Loucy (cell line): ENCODE results near the gene NAT9.

Source experiments
- EZH2phosphoT487 ChIP-seq: fragments of 200-600 bp; IDR thresholded peaks from 2 replicates; pipeline ENCODE4 v1.6.1; 2018; ENCODE audit warnings: antibody characterized with exemption, mild to moderate bottlenecking, moderate library complexity, borderline replicate concordance
- TF ChIP-seq, protein P1 (sequence below): fragments of 200-600 bp; sonication (generic); conservative IDR thresholded peaks from 2 replicates; pipeline ENCODE4 v1.5.1; 2014; ENCODE audit warnings: mild to moderate bottlenecking, antibody characterized with exemption, low read length

GRCh38 chr17:74819801-74820436, 43.8 kb upstream of the NAT9 start:
- TF ChIP-seq, protein P1, sequence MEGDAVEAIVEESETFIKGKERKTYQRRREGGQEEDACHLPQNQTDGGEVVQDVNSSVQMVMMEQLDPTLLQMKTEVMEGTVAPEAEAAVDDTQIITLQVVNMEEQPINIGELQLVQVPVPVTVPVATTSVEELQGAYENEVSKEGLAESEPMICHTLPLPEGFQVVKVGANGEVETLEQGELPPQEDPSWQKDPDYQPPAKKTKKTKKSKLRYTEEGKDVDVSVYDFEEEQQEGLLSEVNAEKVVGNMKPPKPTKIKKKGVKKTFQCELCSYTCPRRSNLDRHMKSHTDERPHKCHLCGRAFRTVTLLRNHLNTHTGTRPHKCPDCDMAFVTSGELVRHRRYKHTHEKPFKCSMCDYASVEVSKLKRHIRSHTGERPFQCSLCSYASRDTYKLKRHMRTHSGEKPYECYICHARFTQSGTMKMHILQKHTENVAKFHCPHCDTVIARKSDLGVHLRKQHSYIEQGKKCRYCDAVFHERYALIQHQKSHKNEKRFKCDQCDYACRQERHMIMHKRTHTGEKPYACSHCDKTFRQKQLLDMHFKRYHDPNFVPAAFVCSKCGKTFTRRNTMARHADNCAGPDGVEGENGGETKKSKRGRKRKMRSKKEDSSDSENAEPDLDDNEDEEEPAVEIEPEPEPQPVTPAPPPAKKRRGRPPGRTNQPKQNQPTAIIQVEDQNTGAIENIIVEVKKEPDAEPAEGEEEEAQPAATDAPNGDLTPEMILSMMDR, result no peak
- no peak for TF ChIP-seq EZH2phosphoT487
